ENCODE measurements around the gene THAP12. TPM values are rescaled to one million over a fixed set of nuclear protein-coding genes. Genes with fewer than 3 reads are reported as not detected.
"Not testable (repeated sequence)": the region's sequence is repeated elsewhere in the genome, so short reads cannot be mapped to it uniquely, and the experiment has no call there.

The THAP12 gene
- total RNA-seq, 4 donors from 2014 or later, result 15.6 to 25.4 (median 22.3) TPM

DNA sequence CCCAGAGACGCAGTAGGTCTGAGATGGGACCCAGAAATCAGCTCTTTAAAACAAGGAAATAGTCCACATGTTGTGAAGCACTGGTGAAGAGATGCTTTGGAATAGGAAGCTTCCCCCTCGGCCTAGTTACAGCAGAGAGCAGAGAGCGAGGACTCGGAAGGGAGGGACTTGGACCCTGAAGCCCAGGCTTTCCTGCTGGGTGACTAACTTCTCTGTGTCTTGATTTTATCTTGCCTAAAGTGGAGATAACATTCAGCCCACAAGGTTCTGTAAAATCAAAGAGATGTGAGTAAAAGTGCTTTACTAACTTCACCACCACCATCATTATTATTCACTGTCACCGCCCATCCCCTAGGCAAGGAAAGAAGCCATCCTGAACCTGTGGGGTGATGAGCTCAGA is 58.4 kb downstream of the THAP12 start:
- TF ChIP-seq POLR2A (IDR thresholded peaks at IDR 0.05), result no peak
- no peak for TF ChIP-seq CTCF (IDR thresholded peaks at IDR 0.05)
- intact Hi-C loops (cut with DNase I; ENCODE audit: low total_unique reads), result loop anchor here (10.0 kb wide), 1 partner anchor 428 kb away; no protein-coding TSS in a partner anchor
- no peak for DNase-seq (ENCODE audit: low spot score in 2 of 2)
- WGBS, 2 donors, result 56 to 63% methylated on average over 5 of the region's 5 CpGs
- H3K4me3 ChIP-seq (ENCODE audit: low read depth, poor library complexity, severe bottlenecking), result no peak overlapping the region

DNA sequence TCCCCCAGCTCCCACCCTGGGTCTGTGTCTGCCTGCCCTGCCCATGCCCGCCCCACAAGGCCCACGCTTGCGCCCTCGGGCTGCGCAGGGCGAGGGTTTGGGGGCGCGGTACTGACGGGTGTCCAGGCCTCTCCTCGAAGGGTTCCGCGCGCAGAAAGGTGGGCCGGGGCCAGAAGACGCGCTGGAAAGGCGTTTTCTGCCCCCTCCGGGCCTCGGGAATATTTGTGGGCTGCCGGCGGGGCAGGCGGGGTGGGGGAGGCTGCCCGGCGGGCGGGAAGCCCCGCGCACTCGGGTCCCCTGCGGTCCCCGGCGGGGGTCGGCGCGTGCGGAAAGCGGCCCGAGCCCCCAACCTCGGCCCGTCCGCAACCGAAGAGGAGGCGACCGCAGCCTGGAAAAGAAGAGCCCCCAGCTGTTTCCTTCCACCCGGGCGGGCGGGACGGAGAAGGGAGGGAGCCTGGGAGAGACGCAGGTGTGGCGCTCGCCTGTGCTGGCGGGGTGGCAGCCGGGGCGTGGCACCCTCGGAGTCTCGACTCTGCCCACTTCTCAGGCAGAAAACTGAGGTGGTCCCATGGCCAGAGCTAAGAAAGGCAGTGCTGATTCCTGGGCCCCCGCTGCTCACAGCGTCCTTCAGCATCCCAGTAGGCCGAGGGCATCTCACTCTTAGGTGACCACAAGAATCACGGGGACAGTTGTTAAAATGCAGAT is 59.0 kb downstream of the THAP12 start:
- DNase-seq (ENCODE audit: low spot score in 2 of 2), result no peak
- no peak for TF ChIP-seq CTCF (IDR thresholded peaks at IDR 0.05)
- TF ChIP-seq POLR2A (IDR thresholded peaks at IDR 0.05), result no peak
- no peak overlapping the region for H3K4me3 ChIP-seq (ENCODE audit: low read depth, poor library complexity, severe bottlenecking)
- 13 to 26% methylated on average over 29 to 44 of the region's 59 CpGs for WGBS, 2 donors
- intact Hi-C loops (cut with DNase I; ENCODE audit: low total_unique reads), result loop anchor here (10.0 kb wide), 1 partner anchor 427 kb away; no protein-coding TSS in a partner anchor

DNA sequence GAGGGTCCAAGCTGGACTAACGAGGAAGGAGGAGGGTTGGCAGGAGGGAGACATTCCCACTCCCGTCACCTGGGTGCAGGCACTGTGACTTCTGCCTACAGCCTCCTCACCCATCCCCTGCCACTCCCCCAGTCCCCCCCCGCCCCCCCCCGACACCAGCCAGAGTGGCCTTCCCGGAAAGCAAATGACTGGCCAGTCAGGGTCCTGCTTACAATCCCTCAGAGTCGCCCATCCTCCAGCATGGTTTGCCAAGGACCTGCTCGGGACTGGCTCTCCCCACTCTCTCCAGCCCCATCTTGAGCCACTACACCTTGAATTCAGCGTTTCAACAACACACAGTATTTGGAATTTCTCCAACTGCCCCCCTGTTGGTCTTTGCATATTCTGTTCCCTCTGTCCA is 59.6 kb downstream of the THAP12 start:
- DNase-seq (ENCODE audit: low spot score in 2 of 2), result no peak
- intact Hi-C loops (cut with DNase I; ENCODE audit: low total_unique reads), result loop anchor here (10.0 kb wide), 1 partner anchor 427 kb away; no protein-coding TSS in a partner anchor
- WGBS, 2 donors, result 56 to 66% methylated on average over 6 to 8 of the region's 8 CpGs
- no peak for TF ChIP-seq CTCF (IDR thresholded peaks at IDR 0.05)
- TF ChIP-seq POLR2A (IDR thresholded peaks at IDR 0.05), result no peak
- no peak overlapping the region for H3K4me3 ChIP-seq (ENCODE audit: low read depth, poor library complexity, severe bottlenecking)

DNA sequence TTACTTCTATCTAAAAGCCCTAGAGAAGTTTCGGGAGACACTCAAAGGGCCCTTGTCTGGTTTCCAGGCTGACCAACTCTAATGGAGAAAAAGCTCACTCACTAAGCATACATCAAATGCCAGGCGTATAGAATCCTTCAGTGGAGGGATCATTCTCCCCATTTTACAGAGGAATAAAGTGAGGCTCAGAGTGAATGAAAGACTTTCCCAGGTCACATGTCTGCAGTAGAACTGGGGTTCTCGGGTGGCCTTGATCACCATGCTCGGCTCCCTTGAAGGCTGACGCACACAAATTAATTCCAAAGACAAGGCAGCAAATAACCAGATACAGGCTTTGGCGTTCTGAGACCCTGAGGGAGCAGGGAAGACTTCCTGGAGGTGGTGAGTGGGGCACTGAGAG is 60.0 kb downstream of the THAP12 start:
- no peak for DNase-seq (ENCODE audit: low spot score in 2 of 2)
- 84 to 89% methylated on average over 6 of the region's 6 CpGs for WGBS, 2 donors
- no peak overlapping the region for H3K4me3 ChIP-seq (ENCODE audit: low read depth, poor library complexity, severe bottlenecking)
- intact Hi-C loops (cut with DNase I; ENCODE audit: low total_unique reads), result loop anchor here (10.0 kb wide), 1 partner anchor 426 kb away; no protein-coding TSS in a partner anchor
- no peak for TF ChIP-seq CTCF (IDR thresholded peaks at IDR 0.05)

- intact Hi-C loops (cut with DNase I; ENCODE audit: low total_unique reads), result loop anchor here (2.0 to 10.0 kb wide), 2 partner anchors 111 to 425 kb away; no protein-coding TSS in a partner anchor
- DNase-seq (ENCODE audit: low spot score in 2 of 2); H3K4me3 ChIP-seq (ENCODE audit: low read depth, poor library complexity, severe bottlenecking): not testable (repeated sequence)
- 79 to 84% methylated on average over 5 of the region's 5 CpGs for WGBS, 2 donors
Measured at GRCh38 chr11:76319798-76320197, 61.1 kb downstream of the THAP12 start.

- TF ChIP-seq POLR2A (IDR thresholded peaks at IDR 0.05) (no peak), CTCF (IDR thresholded peaks at IDR 0.05) (peak in 1 of 3 donors; percentile 59)
- DNase-seq (ENCODE audit: low spot score in 2 of 2), result peak; percentile 73 to 95
- H3K4me3 ChIP-seq (ENCODE audit: low read depth, poor library complexity, severe bottlenecking), result no peak overlapping the region
- intact Hi-C loops (cut with DNase I; ENCODE audit: low total_unique reads), result loop anchor here (2.0 kb wide), 1 partner anchor 110 kb away; no protein-coding TSS in a partner anchor
- WGBS, 2 donors, result 4 to 5% methylated on average over 4 to 7 of the region's 7 CpGs
Measured at GRCh38 chr11:76318744-76319384, 62.1 kb downstream of the THAP12 start.

All from lower leg skin (tissue), 4 donors.